CD14-positive monocyte (primary cell): ENCODE measurements around the gene PTPRD. TPM values are rescaled to one million over a fixed set of nuclear protein-coding genes. Genes with fewer than 3 reads are reported as not detected.

ENCODE experiments used
- DNase-seq, 3 donors: peaks; one replicate each; pipeline ENCODE4 v3.0.0-alpha.2; 2011 to 2022
- H2AFZ ChIP-seq: 2 replicates; pipeline ENCODE4 v1.6.0; 2012; ENCODE audit warnings: mild to moderate bottlenecking, low read depth, low read length, inconsistent platforms; ENCODE audit not compliant: insufficient read depth, poor library complexity, severe bottlenecking
- H3K27ac ChIP-seq, 2 donors: 1 replicate in 1 of 2; 2 replicates in 1 of 2; pipeline ENCODE4 v1.5.1; 2012 to 2013; ENCODE audit warnings: low read length in 2 of 2, control low read depth in 1 of 2, inconsistent platforms in 1 of 2, low read depth in 1 of 2, mild to moderate bottlenecking in 1 of 2
- H3K27me3 ChIP-seq, 2 donors: one replicate each; pipeline versions ENCODE4 v1.6.0 to v1.6.1; 2011 to 2013; ENCODE audit warnings: low read length in 2 of 2; ENCODE audit not compliant: control insufficient read depth in 2 of 2, insufficient read depth in 2 of 2
- H3K36me3 ChIP-seq, 2 donors: replicated peaks in 1 of 2; 1 replicate in 1 of 2; 2 replicates in 1 of 2; pipeline versions ENCODE4 v1.5.1 to v1.6.1; 2012 to 2013; ENCODE audit warnings: low read length in 2 of 2, control low read depth in 1 of 2, inconsistent platforms in 1 of 2, mild to moderate bottlenecking in 1 of 2; ENCODE audit not compliant: insufficient read depth in 2 of 2, control insufficient read depth in 1 of 2
- H3K4me1 ChIP-seq, 2 donors: 1 replicate in 1 of 2; 2 replicates in 1 of 2; pipeline versions ENCODE4 v1.5.1 to v1.6.1; 2012 to 2013; ENCODE audit warnings: low read length in 2 of 2, control low read depth in 1 of 2, inconsistent platforms in 1 of 2, mild to moderate bottlenecking in 1 of 2, moderate library complexity in 1 of 2; ENCODE audit not compliant: insufficient read depth in 2 of 2, control insufficient read depth in 1 of 2
- H3K4me2 ChIP-seq: replicated peaks from 2 replicates; pipeline ENCODE3; 2012; ENCODE audit warnings: low read length, moderate library complexity, mild to moderate bottlenecking; ENCODE audit not compliant: poor library complexity, severe bottlenecking; ENCODE audit errors: extremely low read depth
- H3K4me3 ChIP-seq, 3 experiments: fragments of 200-600 bp in 1 of 3; sonication (generic) in 1 of 3; replicated peaks in 1 of 3; 1 replicate in 2 of 3; 2 replicates in 1 of 3; pipeline ENCODE4 v1.5.1; 2011 to 2013; ENCODE audit warnings: low read length in 3 of 3, mild to moderate bottlenecking in 3 of 3, control low read depth in 2 of 3, low read depth in 2 of 3, inconsistent platforms in 1 of 3, moderate library complexity in 1 of 3
- H3K79me2 ChIP-seq: 2 replicates; pipeline ENCODE4 v1.6.0; 2012; ENCODE audit warnings: mild to moderate bottlenecking, control low read depth, inconsistent platforms, low read length, moderate library complexity; ENCODE audit not compliant: insufficient read depth
- H3K9ac ChIP-seq: 2 replicates; pipeline ENCODE4 v1.6.0; 2017; ENCODE audit warnings: low read length, mild to moderate bottlenecking; ENCODE audit not compliant: insufficient read depth, poor library complexity, severe bottlenecking
- H3K9me3 ChIP-seq, 2 donors: replicated peaks in 1 of 2; 1 replicate in 1 of 2; 2 replicates in 1 of 2; pipeline versions ENCODE4 v1.5.1 to v1.6.1; 2012 to 2013; ENCODE audit warnings: low read length in 2 of 2, control low read depth in 1 of 2; ENCODE audit not compliant: control insufficient read depth in 1 of 2, insufficient read depth in 1 of 2
- H4K20me1 ChIP-seq: 2 replicates; pipeline ENCODE4 v1.6.0; 2012; ENCODE audit warnings: mild to moderate bottlenecking, low read length, control low read depth, moderate library complexity; ENCODE audit not compliant: insufficient read depth
- H3K27ac Mint-ChIP-seq, 7 donors: one replicate each; pipeline ENCODE4 v1.8.0; 2020; ENCODE audit warnings: mild to moderate bottlenecking in 7 of 7, mixed read lengths in 7 of 7, moderate library complexity in 6 of 7, inconsistent platforms in 2 of 7
- H3K27me3 Mint-ChIP-seq, 3 donors: one replicate each; pipeline ENCODE4 v1.8.0; 2021 to 2022; ENCODE audit warnings: low read depth in 3 of 3, mild to moderate bottlenecking in 3 of 3, mixed read lengths in 3 of 3, moderate library complexity in 3 of 3, inconsistent platforms in 1 of 3
- H3K36me3 Mint-ChIP-seq, 2 donors: one replicate each; pipeline ENCODE4 v1.8.0; 2020; ENCODE audit warnings: mixed read lengths in 2 of 2, inconsistent platforms in 1 of 2, mild to moderate bottlenecking in 1 of 2
- H3K4me1 Mint-ChIP-seq: one replicate; pipeline ENCODE4 v1.8.0; 2020; ENCODE audit warnings: mild to moderate bottlenecking, mixed read lengths
- H3K4me3 Mint-ChIP-seq, 2 donors: one replicate each; pipeline ENCODE4 v1.8.0; 2020; ENCODE audit warnings: mild to moderate bottlenecking in 2 of 2, mixed read lengths in 2 of 2, moderate library complexity in 1 of 2
- H3K9me3 Mint-ChIP-seq, 7 donors: one replicate each; pipeline ENCODE4 v1.8.0; 2020 to 2022; ENCODE audit warnings: mixed read lengths in 7 of 7, mild to moderate bottlenecking in 6 of 7, moderate library complexity in 6 of 7, inconsistent platforms in 2 of 7
- CTCF ChIP-seq: fragments of 200-600 bp; IDR thresholded peaks from one replicate; pipeline ENCODE4 v1.8.0; 2022; ENCODE audit warnings: antibody characterized with exemption, mild to moderate bottlenecking
- WGBS: methylation state at CpG from one replicate; pipeline ENCODE4 v1.1.5; 2013; ENCODE audit warnings: missing lambda C conversion rate; ENCODE audit not compliant: insufficient coverage; 5-methylcytosine and 5-hydroxymethylcytosine counted together
- intact Hi-C, 2 donors: fragments of 100-400 bp; cut with micrococcal nuclease; formaldehyde crosslinking; loops; one replicate each; pipeline versions ENCODE4 v1.15.0 to v1.15.1; 2023
- polyA plus RNA-seq, 3 donors: library from polyadenylated mRNA; depleted of rRNA in 1 of 3; unstranded in 2 of 3; stranded (reverse) in 1 of 3; fragments of 300-500 nt in 2 of 3; fragments of >200 nt in 1 of 3; fragmentation: Illumina TruSeq in 2 of 3; gene quantifications; 1 replicate in 2 of 3; 2 replicates in 1 of 3; pipeline ENCODE4 v1.2.3, GENCODE V29; 2012 to 2021

Gene PTPRD
- polyA plus RNA-seq, 3 donors: not detected

- Histone ChIP-seq H3K4me3 (no peak overlapping the region), H3K9me3 (no peaks in the 10 kb centered on the region), H3K9ac (no peak overlapping the region), H3K4me1 (no peaks in the 10 kb centered on the region), H4K20me1 (no peaks in the 10 kb centered on the region), H3K27ac (no peak overlapping the region), H3K27me3 (no peaks in the 10 kb centered on the region), H2AFZ (no peak overlapping the region), H3K36me3 (no peaks in the 10 kb centered on the region), H3K79me2 (no peaks in the 10 kb centered on the region), H3K4me2 (no peak overlapping the region)
- Mint-ChIP-seq H3K9me3 (peaks cover 0 to 7% (median 3%) of the 10 kb centered on the region in 7 donors), H3K36me3 (no peaks in the 10 kb centered on the region), H3K4me1 (no peaks in the 10 kb centered on the region), H3K4me3 (no peak overlapping the region), H3K27me3 (peaks cover 0 to 2% (median under 1%) of the 10 kb centered on the region in 3 donors), H3K27ac (no peak overlapping the region)
- DNase-seq: no peak
- WGBS: no CpG with 5 or more reads among the region's 5 CpGs
- TF ChIP-seq CTCF: no peak
- intact Hi-C loops: no loop called here
Observed at GRCh38 chr9:8745347-8745746, 1867.5 kb downstream of the PTPRD start.

- no peak overlapping the region for H2AFZ ChIP-seq
- no peak overlapping the region for H3K27ac ChIP-seq
- H3K9ac ChIP-seq: no peak overlapping the region
- WGBS: no CpG with 5 or more reads among the region's 2 CpGs
- H3K9me3 ChIP-seq: no peaks in the 10 kb centered on the region
- no peaks in the 10 kb centered on the region for H3K79me2 ChIP-seq
- DNase-seq: no peak
- H3K36me3 Mint-ChIP-seq: no peaks in the 10 kb centered on the region
- H3K4me2 ChIP-seq: no peak overlapping the region
- no peaks in the 10 kb centered on the region for H4K20me1 ChIP-seq
- no peak overlapping the region for H3K4me3 Mint-ChIP-seq
- no peak for TF ChIP-seq CTCF
- intact Hi-C loops: no loop called here
- peaks cover 0 to 2% of the 10 kb centered on the region in 2 donors for H3K4me1 ChIP-seq
- no peak overlapping the region for H3K27ac Mint-ChIP-seq
- peaks cover 6% of the 10 kb centered on the region for H3K4me1 Mint-ChIP-seq
- H3K9me3 Mint-ChIP-seq: peaks cover 0 to 6% (median 2%) of the 10 kb centered on the region in 7 donors
- H3K4me3 ChIP-seq: no peak overlapping the region
- no peaks in the 10 kb centered on the region for H3K27me3 ChIP-seq
- no peaks in the 10 kb centered on the region for H3K36me3 ChIP-seq
- H3K27me3 Mint-ChIP-seq: peaks cover 0 to 3% (median 2%) of the 10 kb centered on the region in 3 donors
Observed at GRCh38 chr9:8738945-8739344, 1873.9 kb downstream of the PTPRD start.
